IMR-90 (cell line): ENCODE measurements around the gene ASRGL1. TPM values are rescaled to one million over a fixed set of nuclear protein-coding genes. Genes with fewer than 3 reads are reported as not detected.

Source experiments
- ATAC-seq: fragments of 200-7000 bp; cut with Tn5 transposase; 2 replicates; pipeline ENCODE4 v1.9.1; 2020; ENCODE audit warnings: low read depth, mild to moderate bottlenecking, moderate library complexity
- BruUV-seq: library from RNA; stranded (reverse); fragments of 400-500 nt; replicated peaks from 2 replicates; lab custom pipeline; 2021; lab: Mats Ljungman, UMichigan
- CTCF ChIA-PET: fragments of 300-600 bp; formaldehyde crosslinking; extraction: SDS; loops from one replicate; lab custom pipeline; 2021; ENCODE audit warnings: antibody characterized with exemption; lab: Yijun Ruan, JAX
- POLR2A ChIA-PET: fragments of 300-600 bp; sonication (Branson Sonifier 250); formaldehyde crosslinking; loops from one replicate; lab custom pipeline; 2022; ENCODE audit warnings: antibody characterized with exemption; ENCODE audit not compliant: unreplicated experiment; lab: Charles Lee
- DNase-seq: peaks from one replicate; pipeline ENCODE4 v3.0.0; 2013
- H2AFZ ChIP-seq: replicated peaks from 2 replicates; pipeline ENCODE3; 2013; ENCODE audit warnings: low read length, mild to moderate bottlenecking; ENCODE audit not compliant: poor library complexity
- H2AK5ac ChIP-seq: 2 replicates; pipeline ENCODE4 v1.6.1; 2013; ENCODE audit warnings: low read depth, low read length, inconsistent platforms
- H2AK9ac ChIP-seq: replicated peaks from 2 replicates; pipeline ENCODE3; 2013; ENCODE audit warnings: mild to moderate bottlenecking, low read depth, low read length, moderate library complexity; ENCODE audit not compliant: poor library complexity
- H2BK120ac ChIP-seq: 2 replicates; pipeline ENCODE4 v1.6.1; 2013; ENCODE audit warnings: low read depth, low read length, inconsistent platforms
- H2BK15ac ChIP-seq: 3 replicates; pipeline ENCODE4 v1.6.1; 2013; ENCODE audit warnings: low read depth, low read length, inconsistent platforms
- H2BK20ac ChIP-seq: 2 replicates; pipeline ENCODE4 v1.6.1; 2013; ENCODE audit warnings: low read depth, mild to moderate bottlenecking, inconsistent platforms, low read length, moderate library complexity
- H2BK5ac ChIP-seq: 2 replicates; pipeline ENCODE4 v1.6.1; 2013; ENCODE audit warnings: mild to moderate bottlenecking, low read depth, low read length, inconsistent platforms; ENCODE audit not compliant: poor library complexity, severe bottlenecking
- H3K14ac ChIP-seq: replicated peaks from 2 replicates; pipeline ENCODE4 v1.6.1; 2013; ENCODE audit warnings: low read depth, low read length, inconsistent platforms
- H3K18ac ChIP-seq: 2 replicates; pipeline ENCODE4 v1.6.1; 2013; ENCODE audit warnings: low read depth, low read length, control low read depth
- H3K23ac ChIP-seq: 2 replicates; pipeline ENCODE4 v1.6.1; 2013; ENCODE audit warnings: low read depth, low read length, inconsistent platforms
- H3K27ac ChIP-seq: 2 replicates; pipeline ENCODE4 v1.5.1; 2013; ENCODE audit warnings: mild to moderate bottlenecking, control low read depth, low read length; ENCODE audit not compliant: insufficient read depth
- H3K27me3 ChIP-seq: 2 replicates; pipeline ENCODE4 v1.6.1; 2013; ENCODE audit warnings: low read length; ENCODE audit not compliant: control insufficient read depth, insufficient read depth
- H3K36me3 ChIP-seq: 2 replicates; pipeline ENCODE4 v1.6.1; 2013; ENCODE audit warnings: low read length, mixed read lengths; ENCODE audit not compliant: control insufficient read depth, insufficient read depth
- H3K4ac ChIP-seq: 2 replicates; pipeline ENCODE4 v1.6.1; 2013; ENCODE audit warnings: low read depth, low read length, inconsistent platforms
- H3K4me1 ChIP-seq: 2 replicates; pipeline ENCODE4 v1.6.1; 2013; ENCODE audit warnings: low read length, mixed read lengths; ENCODE audit not compliant: control insufficient read depth, insufficient read depth
- H3K4me2 ChIP-seq: 2 replicates; pipeline ENCODE4 v1.6.1; 2013; ENCODE audit warnings: low read depth, mild to moderate bottlenecking, control low read depth, low read length, moderate library complexity
- H3K4me3 ChIP-seq: 2 replicates; pipeline ENCODE4 v1.5.1; 2013; ENCODE audit warnings: low read depth, mild to moderate bottlenecking, control low read depth, low read length, moderate library complexity; ENCODE audit not compliant: insufficient read depth
- H3K56ac ChIP-seq: 2 replicates; pipeline ENCODE4 v1.6.1; 2013; ENCODE audit warnings: low read length, inconsistent platforms; ENCODE audit not compliant: insufficient read depth; ENCODE audit errors: extremely low read depth
- H3K79me1 ChIP-seq, 2 experiments: 2 replicates each; pipeline ENCODE4 v1.6.1; 2013; ENCODE audit warnings: low read length in 2 of 2, inconsistent platforms in 1 of 2, low read depth in 1 of 2
- H3K9ac ChIP-seq: 2 replicates; pipeline ENCODE4 v1.6.1; 2013; ENCODE audit warnings: low read depth, low read length, control low read depth
- H3K9me1 ChIP-seq: 2 replicates; pipeline ENCODE4 v1.6.1; 2013; ENCODE audit warnings: low read length, inconsistent platforms; ENCODE audit not compliant: insufficient read depth
- H3K9me3 ChIP-seq: 2 replicates; pipeline ENCODE4 v1.6.1; 2013; ENCODE audit warnings: low read length; ENCODE audit not compliant: control insufficient read depth, insufficient read depth
- H4K20me1 ChIP-seq: 2 replicates; pipeline ENCODE4 v1.6.1; 2013; ENCODE audit warnings: low read length, inconsistent platforms; ENCODE audit not compliant: insufficient read depth
- H4K5ac ChIP-seq: 2 replicates; pipeline ENCODE4 v1.6.1; 2013; ENCODE audit warnings: mild to moderate bottlenecking, low read depth, low read length, control low read depth
- H4K8ac ChIP-seq, 2 experiments: 2 replicates each; pipeline ENCODE4 v1.6.1; 2013; ENCODE audit warnings: low read depth in 2 of 2, low read length in 2 of 2, control low read depth in 1 of 2, inconsistent platforms in 1 of 2
- H4K91ac ChIP-seq: 2 replicates; pipeline ENCODE4 v1.6.1; 2013; ENCODE audit warnings: low read depth, low read length, inconsistent platforms; ENCODE audit not compliant: insufficient read depth
- CEBPB ChIP-seq: IDR thresholded peaks from 2 replicates; pipeline ENCODE4 v1.6.1; 2012; ENCODE audit warnings: low read depth, low read length, improper control_type of control experiment
- CHD1 ChIP-seq: IDR thresholded peaks from 2 replicates; pipeline ENCODE4 v1.6.1; 2012; ENCODE audit warnings: low read depth, low read length, improper control_type of control experiment
- MAFK ChIP-seq: IDR thresholded peaks from 2 replicates; pipeline ENCODE4 v1.6.1; 2012; ENCODE audit warnings: low read depth, low read length, improper control_type of control experiment
- MAZ ChIP-seq: IDR thresholded peaks from 2 replicates; pipeline ENCODE4 v1.6.1; 2012; ENCODE audit warnings: low read depth, mild to moderate bottlenecking, low read length, improper control_type of control experiment, moderate library complexity, borderline replicate concordance
- MXI1 ChIP-seq: IDR thresholded peaks from 2 replicates; pipeline ENCODE4 v1.6.1; 2012; ENCODE audit warnings: low read depth, mild to moderate bottlenecking, low read length, moderate library complexity, borderline replicate concordance
- POLR2A ChIP-seq: IDR thresholded peaks from 2 replicates; pipeline ENCODE4 v1.6.1; 2012; ENCODE audit warnings: mild to moderate bottlenecking, low read depth, low read length
- RAD21 ChIP-seq: IDR thresholded peaks from 2 replicates; pipeline ENCODE4 v1.6.1; 2012; ENCODE audit warnings: low read length, improper control_type of control experiment
- RCOR1 ChIP-seq: IDR thresholded peaks from 2 replicates; pipeline ENCODE4 v1.6.1; 2012; ENCODE audit warnings: mild to moderate bottlenecking, low read length, improper control_type of control experiment; ENCODE audit not compliant: insufficient replicate concordance
- RFX5 ChIP-seq: IDR thresholded peaks from 2 replicates; pipeline ENCODE4 v1.8.0; 2012; ENCODE audit warnings: low read depth, mild to moderate bottlenecking, low read length, moderate library complexity
- SMC3 ChIP-seq: fragments of 150-350 bp; IDR thresholded peaks from 2 replicates; pipeline ENCODE4 v1.6.1; 2016; ENCODE audit warnings: low read depth, mild to moderate bottlenecking, antibody characterized with exemption, low read length, moderate library complexity
- WGBS, 2 experiments: methylation state at CpG; one replicate each; pipeline versions ENCODE4 v1.1.5 to v1.1.7; 2013; ENCODE audit warnings: missing lambda C conversion rate in 2 of 2; ENCODE audit not compliant: insufficient read length in 1 of 2; ENCODE audit errors: extremely low coverage in 2 of 2; 5-methylcytosine and 5-hydroxymethylcytosine counted together
- dilution Hi-C: fragments of 300-500 bp; cut with HindIII; formaldehyde crosslinking; loops from one replicate; pipeline ENCODE4 v1.14.3; 2018; ENCODE audit warnings: low sequenced_read_pairs; ENCODE audit not compliant: unreplicated experiment
- in situ Hi-C: fragments of 300-500 bp; cut with MboI; formaldehyde crosslinking; loops from 3 replicates; pipeline ENCODE4 v1.14.3; 2019; ENCODE audit warnings: low sequenced_read_pairs, inconsistent platforms, mixed read lengths
- intact Hi-C: fragments of 100-400 bp; cut with micrococcal nuclease; formaldehyde crosslinking; loops from 2 replicates; pipeline ENCODE4 v1.10.0; 2022
- polyA plus RNA-seq, 3 experiments: library from polyadenylated mRNA; depleted of rRNA; stranded (reverse); fragments of >200 nt; gene quantifications; 2 replicates each; pipeline ENCODE4 v1.2.3, GENCODE V29; 2012; ENCODE audit warnings: low replicate concordance in 1 of 3
- total RNA-seq: library from RNA; depleted of rRNA; stranded (reverse); fragments of >200 nt; gene quantifications from 2 replicates; pipeline ENCODE4 v1.2.3, GENCODE V29; 2012
- TF ChIP-seq, protein P1 (sequence below): fragments of 150-350 bp; IDR thresholded peaks from 2 replicates; pipeline ENCODE4 v1.6.1; 2016; ENCODE audit warnings: low read depth, mild to moderate bottlenecking, low read length, moderate library complexity, borderline replicate concordance

The ASRGL1 gene
- total and polyA plus RNA-seq, 2 of the 4 experiments (the other 2 are of a cell fraction): 0.72 TPM; not detected in 1

DNA sequence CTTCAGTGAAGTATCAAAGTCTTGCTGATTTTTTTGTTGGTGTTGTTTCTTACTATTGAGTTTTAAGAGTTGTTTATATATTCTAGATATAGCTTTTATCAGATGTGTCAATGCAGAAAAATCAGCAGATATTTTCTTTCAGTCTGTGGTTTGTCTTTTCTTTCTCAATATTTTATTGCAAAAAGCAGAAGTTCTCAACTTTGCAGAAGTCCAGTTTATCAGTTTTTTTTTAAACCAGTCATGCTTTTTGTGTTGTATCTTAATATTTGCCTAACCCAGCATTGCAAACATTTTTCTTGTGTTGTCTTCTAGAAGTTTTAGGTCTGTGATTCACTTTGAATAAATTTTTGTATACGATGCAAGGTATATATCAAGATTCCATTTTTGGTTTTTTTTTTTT, 7.0 kb downstream of the ASRGL1 start:
- no TSS peak for BruUV-seq
- Histone ChIP-seq H3K27ac (no peak overlapping the region), H4K20me1 (no peaks in the 10 kb centered on the region), H3K9me1 (no peaks in the 10 kb centered on the region), H3K4ac (no peak overlapping the region), H4K91ac (no peak overlapping the region), H3K27me3 (peaks cover 2% of the 10 kb centered on the region), H4K5ac (no peak overlapping the region), H3K4me2 (no peak overlapping the region), H3K4me1 (no peaks in the 10 kb centered on the region), H3K4me3 (no peak overlapping the region), H3K79me1 (no peaks in the 10 kb centered on the region), H3K14ac (no peak overlapping the region), H2BK15ac (no peak overlapping the region), H3K23ac (no peak overlapping the region), H2AK9ac (no peak overlapping the region), H3K18ac (no peak overlapping the region), H3K36me3 (no peaks in the 10 kb centered on the region), H2BK120ac (no peak overlapping the region), H2AK5ac (no peak overlapping the region), H2BK5ac (no peak overlapping the region), H2AFZ (no peak overlapping the region), H3K56ac (no peak overlapping the region), H3K9me3 (no peaks in the 10 kb centered on the region), H2BK20ac (no peak overlapping the region), H3K9ac (no peak overlapping the region), H4K8ac (no peak overlapping the region)
- no CpG with 5 or more reads among the region's 1 CpG for WGBS, 2 experiments
- ATAC-seq (no peak), DNase-seq (no peak)
- intact Hi-C loops (no loop called here), in situ Hi-C loops (no loop called here), dilution Hi-C loops (no loop called here)
- CTCF ChIA-PET: interaction anchor here (0.6 kb wide), 1 partner anchor 15 kb away, joined by 5 read pairs; no protein-coding TSS in a partner anchor
- POLR2A ChIA-PET: no interaction called here
- TF ChIP-seq CEBPB (no peak), POLR2A (no peak), MXI1 (no peak), RCOR1 (no peak), RAD21 (no peak), SMC3 (no peak), RFX5 (no peak), MAZ (no peak), MAFK (no peak), CHD1 (no peak)
- TF ChIP-seq, protein P1, sequence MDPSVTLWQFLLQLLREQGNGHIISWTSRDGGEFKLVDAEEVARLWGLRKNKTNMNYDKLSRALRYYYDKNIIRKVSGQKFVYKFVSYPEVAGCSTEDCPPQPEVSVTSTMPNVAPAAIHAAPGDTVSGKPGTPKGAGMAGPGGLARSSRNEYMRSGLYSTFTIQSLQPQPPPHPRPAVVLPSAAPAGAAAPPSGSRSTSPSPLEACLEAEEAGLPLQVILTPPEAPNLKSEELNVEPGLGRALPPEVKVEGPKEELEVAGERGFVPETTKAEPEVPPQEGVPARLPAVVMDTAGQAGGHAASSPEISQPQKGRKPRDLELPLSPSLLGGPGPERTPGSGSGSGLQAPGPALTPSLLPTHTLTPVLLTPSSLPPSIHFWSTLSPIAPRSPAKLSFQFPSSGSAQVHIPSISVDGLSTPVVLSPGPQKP: no peak
